HCT116 (cell line): ENCODE results near the gene TET2.

ENCODE experiments used
- EGR1 ChIP-seq: IDR thresholded peaks from 2 replicates; pipeline ENCODE4 v1.6.1; 2012; ENCODE audit warnings: low read depth
- EZH2 ChIP-seq: fragments of 200-600 bp; sonication (generic); IDR thresholded peaks from 2 replicates; pipeline ENCODE4 v1.6.1; 2017; ENCODE audit warnings: antibody characterized with exemption, mixed run types
- EZH2phosphoT487 ChIP-seq: fragments of 200-600 bp; IDR thresholded peaks from 2 replicates; pipeline ENCODE4 v1.6.1; 2018; ENCODE audit warnings: antibody characterized with exemption, borderline replicate concordance
- POLR2A ChIP-seq: IDR thresholded peaks from 2 replicates; pipeline ENCODE4 v1.7.0; 2011; ENCODE audit warnings: borderline replicate concordance; ENCODE audit not compliant: insufficient read depth, insufficient read length; ENCODE audit errors: extremely low read depth
- POLR2AphosphoS5 ChIP-seq: IDR thresholded peaks from 2 replicates; pipeline ENCODE4 v1.6.1; 2011; ENCODE audit warnings: mild to moderate bottlenecking, low read depth, low read length, moderate library complexity
- YY1 ChIP-seq: IDR thresholded peaks from 2 replicates; pipeline ENCODE4 v1.6.1; 2011; ENCODE audit warnings: low read length, low read depth, moderate library complexity, mild to moderate bottlenecking; ENCODE audit not compliant: insufficient replicate concordance; ENCODE audit errors: extremely low read depth
- ZFX ChIP-seq: fragments of 450-650 bp; IDR thresholded peaks from 2 replicates; pipeline ENCODE4 v1.6.1; 2017
- ZNF274 ChIP-seq: fragments of 200-500 bp; sonication (Bioruptor generic); IDR thresholded peaks from 2 replicates; pipeline ENCODE4 v1.6.1; 2014; ENCODE audit warnings: mild to moderate bottlenecking, low read depth, low read length, inconsistent platforms
- TF ChIP-seq, protein P1 (sequence below), 3 experiments: fragments of 200-600 bp in 1 of 3; sonication (generic) in 1 of 3; IDR thresholded peaks in 2 of 3; conservative IDR thresholded peaks in 1 of 3; 2 replicates each; pipeline ENCODE4 v1.5.1; 2012 to 2017; ENCODE audit warnings: low read depth in 2 of 3, low read length in 2 of 3, antibody characterized with exemption in 1 of 3, borderline replicate concordance in 1 of 3, control low read depth in 1 of 3, mild to moderate bottlenecking in 1 of 3, mixed read lengths in 1 of 3, mixed run types in 1 of 3, moderate library complexity in 1 of 3; ENCODE audit not compliant: insufficient read depth in 1 of 3
- TF ChIP-seq, protein P2 (sequence below): IDR thresholded peaks from 2 replicates; pipeline ENCODE4 v1.6.1; 2012
- TF ChIP-seq, protein P3 (sequence below): IDR thresholded peaks from 2 replicates; pipeline ENCODE4 v1.6.1; 2012; ENCODE audit warnings: low read depth

DNA sequence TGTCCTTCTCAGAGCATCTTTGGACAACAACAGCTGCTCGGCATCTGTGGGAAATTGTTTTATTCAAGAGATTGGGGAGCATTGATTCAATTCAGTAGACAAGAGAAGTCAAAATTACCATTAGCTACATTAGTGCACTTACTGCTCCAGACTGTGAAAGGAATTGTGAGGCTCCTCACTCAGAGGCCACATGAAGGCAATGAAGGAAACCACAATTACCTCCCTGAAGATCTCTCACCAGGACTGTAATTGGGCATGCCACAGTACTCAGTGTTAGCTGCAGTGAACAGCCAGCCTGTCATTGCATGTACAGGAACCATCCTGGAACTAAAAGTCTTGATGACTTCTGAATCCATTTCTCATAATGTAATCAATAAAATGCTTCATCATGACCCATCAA lies 182.4 kb downstream of the TET2 start:
- TF ChIP-seq, protein P1, sequence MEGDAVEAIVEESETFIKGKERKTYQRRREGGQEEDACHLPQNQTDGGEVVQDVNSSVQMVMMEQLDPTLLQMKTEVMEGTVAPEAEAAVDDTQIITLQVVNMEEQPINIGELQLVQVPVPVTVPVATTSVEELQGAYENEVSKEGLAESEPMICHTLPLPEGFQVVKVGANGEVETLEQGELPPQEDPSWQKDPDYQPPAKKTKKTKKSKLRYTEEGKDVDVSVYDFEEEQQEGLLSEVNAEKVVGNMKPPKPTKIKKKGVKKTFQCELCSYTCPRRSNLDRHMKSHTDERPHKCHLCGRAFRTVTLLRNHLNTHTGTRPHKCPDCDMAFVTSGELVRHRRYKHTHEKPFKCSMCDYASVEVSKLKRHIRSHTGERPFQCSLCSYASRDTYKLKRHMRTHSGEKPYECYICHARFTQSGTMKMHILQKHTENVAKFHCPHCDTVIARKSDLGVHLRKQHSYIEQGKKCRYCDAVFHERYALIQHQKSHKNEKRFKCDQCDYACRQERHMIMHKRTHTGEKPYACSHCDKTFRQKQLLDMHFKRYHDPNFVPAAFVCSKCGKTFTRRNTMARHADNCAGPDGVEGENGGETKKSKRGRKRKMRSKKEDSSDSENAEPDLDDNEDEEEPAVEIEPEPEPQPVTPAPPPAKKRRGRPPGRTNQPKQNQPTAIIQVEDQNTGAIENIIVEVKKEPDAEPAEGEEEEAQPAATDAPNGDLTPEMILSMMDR (IDR thresholded peaks at IDR 0.05 in 2 of 3, conservative IDR thresholded peaks at IDR 0.05 in 1 of 3; ENCODE audit: borderline replicate concordance in 1 of 3, insufficient read depth in 1 of 3, low read depth in 2 of 3, low read length in 2 of 3): no peak
- TF ChIP-seq POLR2AphosphoS5 (no peak), ZFX (no peak), YY1 (no peak), POLR2A (no peak), EZH2phosphoT487 (no peak), EGR1 (no peak), ZNF274 (no peak), EZH2 (no peak)
- TF ChIP-seq, protein P2, sequence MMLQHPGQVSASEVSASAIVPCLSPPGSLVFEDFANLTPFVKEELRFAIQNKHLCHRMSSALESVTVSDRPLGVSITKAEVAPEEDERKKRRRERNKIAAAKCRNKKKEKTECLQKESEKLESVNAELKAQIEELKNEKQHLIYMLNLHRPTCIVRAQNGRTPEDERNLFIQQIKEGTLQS: no peak
- TF ChIP-seq, protein P3, sequence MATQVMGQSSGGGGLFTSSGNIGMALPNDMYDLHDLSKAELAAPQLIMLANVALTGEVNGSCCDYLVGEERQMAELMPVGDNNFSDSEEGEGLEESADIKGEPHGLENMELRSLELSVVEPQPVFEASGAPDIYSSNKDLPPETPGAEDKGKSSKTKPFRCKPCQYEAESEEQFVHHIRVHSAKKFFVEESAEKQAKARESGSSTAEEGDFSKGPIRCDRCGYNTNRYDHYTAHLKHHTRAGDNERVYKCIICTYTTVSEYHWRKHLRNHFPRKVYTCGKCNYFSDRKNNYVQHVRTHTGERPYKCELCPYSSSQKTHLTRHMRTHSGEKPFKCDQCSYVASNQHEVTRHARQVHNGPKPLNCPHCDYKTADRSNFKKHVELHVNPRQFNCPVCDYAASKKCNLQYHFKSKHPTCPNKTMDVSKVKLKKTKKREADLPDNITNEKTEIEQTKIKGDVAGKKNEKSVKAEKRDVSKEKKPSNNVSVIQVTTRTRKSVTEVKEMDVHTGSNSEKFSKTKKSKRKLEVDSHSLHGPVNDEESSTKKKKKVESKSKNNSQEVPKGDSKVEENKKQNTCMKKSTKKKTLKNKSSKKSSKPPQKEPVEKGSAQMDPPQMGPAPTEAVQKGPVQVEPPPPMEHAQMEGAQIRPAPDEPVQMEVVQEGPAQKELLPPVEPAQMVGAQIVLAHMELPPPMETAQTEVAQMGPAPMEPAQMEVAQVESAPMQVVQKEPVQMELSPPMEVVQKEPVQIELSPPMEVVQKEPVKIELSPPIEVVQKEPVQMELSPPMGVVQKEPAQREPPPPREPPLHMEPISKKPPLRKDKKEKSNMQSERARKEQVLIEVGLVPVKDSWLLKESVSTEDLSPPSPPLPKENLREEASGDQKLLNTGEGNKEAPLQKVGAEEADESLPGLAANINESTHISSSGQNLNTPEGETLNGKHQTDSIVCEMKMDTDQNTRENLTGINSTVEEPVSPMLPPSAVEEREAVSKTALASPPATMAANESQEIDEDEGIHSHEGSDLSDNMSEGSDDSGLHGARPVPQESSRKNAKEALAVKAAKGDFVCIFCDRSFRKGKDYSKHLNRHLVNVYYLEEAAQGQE: no peak
